Measurements from ENCODE around the gene RAB3IP.

DNA sequence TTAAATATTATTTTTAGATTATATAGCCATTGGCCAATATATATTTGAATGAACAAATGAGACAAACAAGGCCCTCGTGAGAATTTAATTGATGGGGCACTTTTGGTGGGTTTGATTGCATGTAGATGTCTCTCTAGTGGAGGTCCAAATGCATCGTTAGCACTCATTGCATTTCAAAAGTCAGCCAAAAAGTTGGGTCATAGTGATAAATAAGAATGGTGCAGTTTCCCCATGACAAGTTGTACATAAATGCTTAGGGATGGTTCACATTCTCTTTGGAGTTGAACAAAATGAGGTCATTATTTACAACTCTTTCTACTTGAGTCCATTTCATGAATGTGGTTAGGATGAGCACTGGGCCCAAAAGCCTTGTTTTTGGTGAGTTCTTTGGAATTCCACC lies 40.6 kb upstream of the RAB3IP start:
- TF ChIP-seq EP300 (IDR thresholded peaks at IDR 0.05; ENCODE audit: borderline replicate concordance) = no peak
- TF ChIP-seq, protein P1, sequence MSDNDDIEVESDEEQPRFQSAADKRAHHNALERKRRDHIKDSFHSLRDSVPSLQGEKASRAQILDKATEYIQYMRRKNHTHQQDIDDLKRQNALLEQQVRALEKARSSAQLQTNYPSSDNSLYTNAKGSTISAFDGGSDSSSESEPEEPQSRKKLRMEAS (IDR thresholded peaks at IDR 0.05) = no peak
- TF ChIP-seq, protein P2, sequence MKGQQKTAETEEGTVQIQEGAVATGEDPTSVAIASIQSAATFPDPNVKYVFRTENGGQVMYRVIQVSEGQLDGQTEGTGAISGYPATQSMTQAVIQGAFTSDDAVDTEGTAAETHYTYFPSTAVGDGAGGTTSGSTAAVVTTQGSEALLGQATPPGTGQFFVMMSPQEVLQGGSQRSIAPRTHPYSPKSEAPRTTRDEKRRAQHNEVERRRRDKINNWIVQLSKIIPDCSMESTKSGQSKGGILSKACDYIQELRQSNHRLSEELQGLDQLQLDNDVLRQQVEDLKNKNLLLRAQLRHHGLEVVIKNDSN (IDR thresholded peaks at IDR 0.05) = no peak
- TF ChIP-seq, protein P3, sequence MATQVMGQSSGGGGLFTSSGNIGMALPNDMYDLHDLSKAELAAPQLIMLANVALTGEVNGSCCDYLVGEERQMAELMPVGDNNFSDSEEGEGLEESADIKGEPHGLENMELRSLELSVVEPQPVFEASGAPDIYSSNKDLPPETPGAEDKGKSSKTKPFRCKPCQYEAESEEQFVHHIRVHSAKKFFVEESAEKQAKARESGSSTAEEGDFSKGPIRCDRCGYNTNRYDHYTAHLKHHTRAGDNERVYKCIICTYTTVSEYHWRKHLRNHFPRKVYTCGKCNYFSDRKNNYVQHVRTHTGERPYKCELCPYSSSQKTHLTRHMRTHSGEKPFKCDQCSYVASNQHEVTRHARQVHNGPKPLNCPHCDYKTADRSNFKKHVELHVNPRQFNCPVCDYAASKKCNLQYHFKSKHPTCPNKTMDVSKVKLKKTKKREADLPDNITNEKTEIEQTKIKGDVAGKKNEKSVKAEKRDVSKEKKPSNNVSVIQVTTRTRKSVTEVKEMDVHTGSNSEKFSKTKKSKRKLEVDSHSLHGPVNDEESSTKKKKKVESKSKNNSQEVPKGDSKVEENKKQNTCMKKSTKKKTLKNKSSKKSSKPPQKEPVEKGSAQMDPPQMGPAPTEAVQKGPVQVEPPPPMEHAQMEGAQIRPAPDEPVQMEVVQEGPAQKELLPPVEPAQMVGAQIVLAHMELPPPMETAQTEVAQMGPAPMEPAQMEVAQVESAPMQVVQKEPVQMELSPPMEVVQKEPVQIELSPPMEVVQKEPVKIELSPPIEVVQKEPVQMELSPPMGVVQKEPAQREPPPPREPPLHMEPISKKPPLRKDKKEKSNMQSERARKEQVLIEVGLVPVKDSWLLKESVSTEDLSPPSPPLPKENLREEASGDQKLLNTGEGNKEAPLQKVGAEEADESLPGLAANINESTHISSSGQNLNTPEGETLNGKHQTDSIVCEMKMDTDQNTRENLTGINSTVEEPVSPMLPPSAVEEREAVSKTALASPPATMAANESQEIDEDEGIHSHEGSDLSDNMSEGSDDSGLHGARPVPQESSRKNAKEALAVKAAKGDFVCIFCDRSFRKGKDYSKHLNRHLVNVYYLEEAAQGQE (IDR thresholded peaks at IDR 0.05; ENCODE audit: low read depth) = no peak
- TF ChIP-seq TAF1 (IDR thresholded peaks at IDR 0.05; ENCODE audit: low read depth) = no peak
- no peak for TF ChIP-seq TEAD4 (IDR thresholded peaks at IDR 0.05)
- no peak for TF ChIP-seq CREB1 (IDR thresholded peaks at IDR 0.05; ENCODE audit: low read depth)
- no peak for TF ChIP-seq CEBPB (IDR thresholded peaks at IDR 0.05)
- TF ChIP-seq NFIC (IDR thresholded peaks at IDR 0.05) = no peak
- no peak for TF ChIP-seq FOXM1 (IDR thresholded peaks at IDR 0.05; ENCODE audit: borderline replicate concordance, low read depth)
- TF ChIP-seq YY1 (IDR thresholded peaks at IDR 0.05; ENCODE audit: low read depth) = no peak
- TF ChIP-seq RAD21 (IDR thresholded peaks at IDR 0.05; ENCODE audit: low read depth) = no peak
- TF ChIP-seq TCF12 (IDR thresholded peaks at IDR 0.05; ENCODE audit: low read depth) = no peak
- TF ChIP-seq ZBTB7A (IDR thresholded peaks at IDR 0.05; ENCODE audit: low read depth) = no peak
